Panc1 (cell line): ENCODE data around the gene MDGA2. TPM values are rescaled to one million over a fixed set of nuclear protein-coding genes. Genes with fewer than 3 reads are reported as not detected.

Source experiments
- ATAC-seq: fragments of 200-7000 bp; cut with Tn5 transposase; 2 replicates; pipeline ENCODE4 v1.9.1; 2020; ENCODE audit warnings: mild to moderate bottlenecking, moderate library complexity
- BruUV-seq: library from RNA; stranded (reverse); fragments of 400-500 nt; replicated peaks from 2 replicates; lab custom pipeline; 2021; lab: Mats Ljungman, UMichigan
- CTCF ChIA-PET: fragments of 300-600 bp; sonication (Branson Sonifier 250); formaldehyde crosslinking; loops from one replicate; lab custom pipeline; 2022; ENCODE audit warnings: antibody characterized with exemption; lab: Charles Lee
- POLR2A ChIA-PET: fragments of 300-600 bp; sonication (Branson Sonifier 250); formaldehyde crosslinking; loops from one replicate; lab custom pipeline; 2022; ENCODE audit warnings: antibody characterized with exemption; lab: Charles Lee
- DNase-seq: peaks from one replicate; pipeline ENCODE4 v3.0.0-alpha.2; 2010; ENCODE audit warnings: low read depth, low spot score
- H3K27ac ChIP-seq: 2 replicates; pipeline ENCODE4 v1.5.1; 2011; ENCODE audit warnings: mild to moderate bottlenecking, low read length, inconsistent platforms
- H3K27me3 ChIP-seq: fragments of 200-500 bp; sonication (Bioruptor generic); 2 replicates; pipeline ENCODE4 v1.6.0; 2014; ENCODE audit warnings: low read length, inconsistent platforms; ENCODE audit not compliant: control insufficient read depth, insufficient read depth
- H3K36me3 ChIP-seq: fragments of 200-500 bp; sonication (Bioruptor generic); 2 replicates; pipeline ENCODE4 v1.5.1; 2014; ENCODE audit warnings: inconsistent platforms, mild to moderate bottlenecking, low read length, moderate library complexity; ENCODE audit not compliant: control insufficient read depth, insufficient read depth
- H3K4me1 ChIP-seq: 2 replicates; pipeline ENCODE4 v1.5.1; 2011; ENCODE audit warnings: inconsistent platforms, mild to moderate bottlenecking, low read length, moderate library complexity; ENCODE audit not compliant: control insufficient read depth, insufficient read depth
- H3K4me3 ChIP-seq, 2 experiments: 2 replicates each; pipeline ENCODE4 v1.5.1; 2011 to 2012; ENCODE audit warnings: low read depth in 2 of 2, low read length in 2 of 2, mild to moderate bottlenecking in 2 of 2, inconsistent platforms in 1 of 2, moderate library complexity in 1 of 2
- H3K9me3 ChIP-seq: fragments of 200-500 bp; sonication (Bioruptor generic); 2 replicates; pipeline ENCODE4 v1.5.1; 2014; ENCODE audit warnings: low read depth, mild to moderate bottlenecking, inconsistent platforms, low read length, moderate library complexity; ENCODE audit not compliant: control insufficient read depth, insufficient read depth
- POLR2AphosphoS5 ChIP-seq: IDR thresholded peaks from 2 replicates; pipeline ENCODE4 v1.6.1; 2012; ENCODE audit warnings: mild to moderate bottlenecking, low read depth, low read length, moderate library complexity
- SIN3A ChIP-seq: IDR thresholded peaks from 2 replicates; pipeline ENCODE4 v1.6.1; 2012; ENCODE audit warnings: low read depth, mild to moderate bottlenecking, low read length, moderate library complexity, borderline replicate concordance; ENCODE audit not compliant: insufficient read depth
- TCF7L2 ChIP-seq: IDR thresholded peaks from 2 replicates; pipeline ENCODE4 v1.6.1; 2011; ENCODE audit warnings: mild to moderate bottlenecking, low read depth, low read length, inconsistent platforms
- in situ Hi-C: cut with HindIII; loops from 2 replicates; pipeline ENCODE4 v1.10.0; 2016; ENCODE audit warnings: low sequenced_read_pairs, low pct_unique_long_range_greater_than_20kb
- intact Hi-C: fragments of 100-400 bp; cut with micrococcal nuclease; formaldehyde crosslinking; loops from one replicate; pipeline ENCODE4 v1.10.0; 2022; ENCODE audit not compliant: unreplicated experiment
- total RNA-seq: library from RNA; stranded (reverse); gene quantifications from one replicate; pipeline ENCODE4 v1.2.1, GENCODE V29; 2021; ENCODE audit not compliant: unreplicated experiment
- TF ChIP-seq, protein P1 (sequence below), 2 experiments: IDR thresholded peaks; 2 replicates each; pipeline ENCODE4 v1.6.1; 2011 to 2012; ENCODE audit warnings: low read depth in 2 of 2, control low read depth in 1 of 2, low read length in 1 of 2, mild to moderate bottlenecking in 1 of 2, moderate library complexity in 1 of 2; ENCODE audit not compliant: insufficient read depth in 1 of 2
- TF ChIP-seq, protein P2 (sequence below): fragments of 450-650 bp; IDR thresholded peaks from 2 replicates; pipeline ENCODE4 v1.5.1; 2017; ENCODE audit warnings: mild to moderate bottlenecking

The MDGA2 gene
- total RNA-seq, 1 experiment from 2014 or later: not detected

DNA sequence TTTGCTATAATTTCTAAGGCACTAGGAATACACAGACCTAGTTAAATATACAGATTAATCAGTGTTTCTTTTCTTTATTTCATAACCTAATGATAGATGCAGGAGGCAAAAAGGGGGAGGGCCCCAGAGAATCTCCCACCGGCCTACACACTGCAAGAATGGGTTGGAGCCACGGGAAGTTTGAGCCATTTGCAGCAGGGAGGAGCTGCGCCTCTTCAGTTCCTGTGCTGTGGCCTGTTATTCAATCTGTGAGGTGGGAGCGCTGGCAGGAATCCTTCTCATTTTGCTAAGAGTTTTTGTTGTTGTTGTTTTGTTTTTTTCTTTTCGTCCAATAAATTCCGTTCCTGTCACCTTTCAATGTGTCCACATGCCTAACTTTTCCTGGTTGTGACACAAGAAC is 772.6 kb downstream of the MDGA2 start:
- CTCF ChIA-PET: no interaction called here
- no peaks in the 10 kb centered on the region for H3K27me3 ChIP-seq
- POLR2A ChIA-PET: no interaction called here
- in situ Hi-C loops (no loop called here), intact Hi-C loops (no loop called here)
- DNase-seq (no peak), ATAC-seq (no peak)
- H3K4me1 ChIP-seq: no peaks in the 10 kb centered on the region
- no peak overlapping the region for H3K4me3 ChIP-seq
- no TSS peak for BruUV-seq
- no peaks in the 10 kb centered on the region for H3K36me3 ChIP-seq
- H3K9me3 ChIP-seq: no peaks in the 10 kb centered on the region
- H3K27ac ChIP-seq: no peak overlapping the region
- TF ChIP-seq SIN3A (no peak), TCF7L2 (no peak), POLR2AphosphoS5 (no peak)
- TF ChIP-seq, protein P1, sequence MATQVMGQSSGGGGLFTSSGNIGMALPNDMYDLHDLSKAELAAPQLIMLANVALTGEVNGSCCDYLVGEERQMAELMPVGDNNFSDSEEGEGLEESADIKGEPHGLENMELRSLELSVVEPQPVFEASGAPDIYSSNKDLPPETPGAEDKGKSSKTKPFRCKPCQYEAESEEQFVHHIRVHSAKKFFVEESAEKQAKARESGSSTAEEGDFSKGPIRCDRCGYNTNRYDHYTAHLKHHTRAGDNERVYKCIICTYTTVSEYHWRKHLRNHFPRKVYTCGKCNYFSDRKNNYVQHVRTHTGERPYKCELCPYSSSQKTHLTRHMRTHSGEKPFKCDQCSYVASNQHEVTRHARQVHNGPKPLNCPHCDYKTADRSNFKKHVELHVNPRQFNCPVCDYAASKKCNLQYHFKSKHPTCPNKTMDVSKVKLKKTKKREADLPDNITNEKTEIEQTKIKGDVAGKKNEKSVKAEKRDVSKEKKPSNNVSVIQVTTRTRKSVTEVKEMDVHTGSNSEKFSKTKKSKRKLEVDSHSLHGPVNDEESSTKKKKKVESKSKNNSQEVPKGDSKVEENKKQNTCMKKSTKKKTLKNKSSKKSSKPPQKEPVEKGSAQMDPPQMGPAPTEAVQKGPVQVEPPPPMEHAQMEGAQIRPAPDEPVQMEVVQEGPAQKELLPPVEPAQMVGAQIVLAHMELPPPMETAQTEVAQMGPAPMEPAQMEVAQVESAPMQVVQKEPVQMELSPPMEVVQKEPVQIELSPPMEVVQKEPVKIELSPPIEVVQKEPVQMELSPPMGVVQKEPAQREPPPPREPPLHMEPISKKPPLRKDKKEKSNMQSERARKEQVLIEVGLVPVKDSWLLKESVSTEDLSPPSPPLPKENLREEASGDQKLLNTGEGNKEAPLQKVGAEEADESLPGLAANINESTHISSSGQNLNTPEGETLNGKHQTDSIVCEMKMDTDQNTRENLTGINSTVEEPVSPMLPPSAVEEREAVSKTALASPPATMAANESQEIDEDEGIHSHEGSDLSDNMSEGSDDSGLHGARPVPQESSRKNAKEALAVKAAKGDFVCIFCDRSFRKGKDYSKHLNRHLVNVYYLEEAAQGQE (IDR thresholded peaks at IDR 0.05; ENCODE audit: insufficient read depth in 1 of 2, low read depth in 2 of 2, low read length in 1 of 2): no peak
- TF ChIP-seq, protein P2, sequence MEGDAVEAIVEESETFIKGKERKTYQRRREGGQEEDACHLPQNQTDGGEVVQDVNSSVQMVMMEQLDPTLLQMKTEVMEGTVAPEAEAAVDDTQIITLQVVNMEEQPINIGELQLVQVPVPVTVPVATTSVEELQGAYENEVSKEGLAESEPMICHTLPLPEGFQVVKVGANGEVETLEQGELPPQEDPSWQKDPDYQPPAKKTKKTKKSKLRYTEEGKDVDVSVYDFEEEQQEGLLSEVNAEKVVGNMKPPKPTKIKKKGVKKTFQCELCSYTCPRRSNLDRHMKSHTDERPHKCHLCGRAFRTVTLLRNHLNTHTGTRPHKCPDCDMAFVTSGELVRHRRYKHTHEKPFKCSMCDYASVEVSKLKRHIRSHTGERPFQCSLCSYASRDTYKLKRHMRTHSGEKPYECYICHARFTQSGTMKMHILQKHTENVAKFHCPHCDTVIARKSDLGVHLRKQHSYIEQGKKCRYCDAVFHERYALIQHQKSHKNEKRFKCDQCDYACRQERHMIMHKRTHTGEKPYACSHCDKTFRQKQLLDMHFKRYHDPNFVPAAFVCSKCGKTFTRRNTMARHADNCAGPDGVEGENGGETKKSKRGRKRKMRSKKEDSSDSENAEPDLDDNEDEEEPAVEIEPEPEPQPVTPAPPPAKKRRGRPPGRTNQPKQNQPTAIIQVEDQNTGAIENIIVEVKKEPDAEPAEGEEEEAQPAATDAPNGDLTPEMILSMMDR: no peak

DNA sequence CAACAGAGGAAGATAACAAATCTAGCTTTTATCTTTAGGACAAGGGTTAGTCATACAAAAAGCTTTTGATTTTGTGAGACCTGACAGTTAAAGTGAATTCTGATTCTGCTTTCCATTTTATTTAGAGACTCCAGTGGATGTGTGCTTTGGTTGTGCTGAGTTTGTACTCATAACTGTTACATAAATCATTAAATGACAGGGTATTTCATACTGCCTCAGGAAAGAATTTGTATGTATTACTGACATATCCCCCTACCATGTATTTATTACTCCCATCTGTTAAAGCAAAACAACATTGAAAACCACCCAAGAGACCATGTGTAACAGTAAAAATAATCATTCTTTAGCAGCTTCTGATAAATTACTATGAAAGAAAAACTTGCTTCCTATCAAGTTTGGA is 780.9 kb downstream of the MDGA2 start:
- no peaks in the 10 kb centered on the region for H3K9me3 ChIP-seq
- H3K27ac ChIP-seq: no peak overlapping the region
- intact Hi-C loops (no loop called here), in situ Hi-C loops (no loop called here)
- ATAC-seq (no peak), DNase-seq (no peak)
- TF ChIP-seq, protein P2: no peak
- TF ChIP-seq TCF7L2: no peak
- TF ChIP-seq, protein P1 (IDR thresholded peaks at IDR 0.05; ENCODE audit: insufficient read depth in 1 of 2, low read depth in 2 of 2, low read length in 1 of 2): no peak
- TF ChIP-seq SIN3A: no peak
- TF ChIP-seq POLR2AphosphoS5: no peak
- CTCF ChIA-PET: no interaction called here
- H3K36me3 ChIP-seq: no peaks in the 10 kb centered on the region
- no peak overlapping the region for H3K4me3 ChIP-seq
- H3K4me1 ChIP-seq: no peaks in the 10 kb centered on the region
- POLR2A ChIA-PET: no interaction called here
- H3K27me3 ChIP-seq: no peaks in the 10 kb centered on the region
- no TSS peak for BruUV-seq
